ENCODE data around the gene RPS2.

DNA sequence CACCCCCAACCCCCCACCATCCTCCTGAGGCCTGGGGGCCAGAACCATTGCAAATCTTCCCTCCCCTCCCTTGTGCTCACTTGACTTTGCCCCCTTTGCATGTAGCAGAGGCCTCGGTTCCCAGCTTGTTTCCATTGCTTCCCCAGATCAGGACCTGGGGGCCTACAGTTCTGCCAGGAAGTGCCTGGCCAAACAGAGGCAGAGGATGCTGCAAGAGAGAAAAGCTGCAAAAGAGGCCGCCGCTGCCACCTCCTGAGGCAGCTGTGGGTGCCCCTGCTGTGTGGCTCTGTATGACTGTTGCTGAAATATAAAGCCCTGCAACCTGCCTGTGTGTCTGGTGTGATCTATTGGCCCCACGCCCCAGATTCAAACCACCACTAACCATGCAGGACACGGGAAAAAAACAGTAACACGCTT lies 3.0 kb downstream of the RPS2 start:
- TF ChIP-seq, protein P1, sequence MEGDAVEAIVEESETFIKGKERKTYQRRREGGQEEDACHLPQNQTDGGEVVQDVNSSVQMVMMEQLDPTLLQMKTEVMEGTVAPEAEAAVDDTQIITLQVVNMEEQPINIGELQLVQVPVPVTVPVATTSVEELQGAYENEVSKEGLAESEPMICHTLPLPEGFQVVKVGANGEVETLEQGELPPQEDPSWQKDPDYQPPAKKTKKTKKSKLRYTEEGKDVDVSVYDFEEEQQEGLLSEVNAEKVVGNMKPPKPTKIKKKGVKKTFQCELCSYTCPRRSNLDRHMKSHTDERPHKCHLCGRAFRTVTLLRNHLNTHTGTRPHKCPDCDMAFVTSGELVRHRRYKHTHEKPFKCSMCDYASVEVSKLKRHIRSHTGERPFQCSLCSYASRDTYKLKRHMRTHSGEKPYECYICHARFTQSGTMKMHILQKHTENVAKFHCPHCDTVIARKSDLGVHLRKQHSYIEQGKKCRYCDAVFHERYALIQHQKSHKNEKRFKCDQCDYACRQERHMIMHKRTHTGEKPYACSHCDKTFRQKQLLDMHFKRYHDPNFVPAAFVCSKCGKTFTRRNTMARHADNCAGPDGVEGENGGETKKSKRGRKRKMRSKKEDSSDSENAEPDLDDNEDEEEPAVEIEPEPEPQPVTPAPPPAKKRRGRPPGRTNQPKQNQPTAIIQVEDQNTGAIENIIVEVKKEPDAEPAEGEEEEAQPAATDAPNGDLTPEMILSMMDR (IDR thresholded peaks at IDR 0.05): no peak
- no peak for TF ChIP-seq POLR2A (IDR thresholded peaks at IDR 0.05)

All from uterus (tissue), 2 donors.